ENCODE measurements around the gene GRM6. TPM values are rescaled to one million over a fixed set of nuclear protein-coding genes. Genes with fewer than 3 reads are reported as not detected.

GRM6 gene
- total RNA-seq, 2 experiments from 2014 or later: not detected

Other genes starting within 250 kb of the GRM6 start
- 10 to 100 TPM in 1 of 2 experiments, 1 to 10 TPM in 1; 9.4 to 11.0 TPM for gene ZNF354B, start 135.4 kb downstream of the GRM6 start, total RNA-seq
- under 1 TPM; 0.32 to 0.37 TPM for gene ZFP2, start 99.4 kb downstream of the GRM6 start, total RNA-seq
- not detected for gene ZNF454, start 54.1 kb downstream of the GRM6 start, total RNA-seq
- gene ZNF879, start 28.5 kb upstream of the GRM6 start, total RNA-seq: 1 to 10 TPM; 2.1 to 2.2 TPM
- gene ZNF354C, start 65.1 kb upstream of the GRM6 start, total RNA-seq: 1 to 10 TPM; 6.6 to 6.7 TPM

Measured in activated naive CD8-positive, alpha-beta T cell treated with anti-CD3 and anti-CD28 coated beads for 36 hours (primary cell).